Measurements from ENCODE around the gene ZNF511.

GRCh38 chr10:133316266-133316665, 7.6 kb downstream of the ZNF511 start:
- TF ChIP-seq, protein P1, sequence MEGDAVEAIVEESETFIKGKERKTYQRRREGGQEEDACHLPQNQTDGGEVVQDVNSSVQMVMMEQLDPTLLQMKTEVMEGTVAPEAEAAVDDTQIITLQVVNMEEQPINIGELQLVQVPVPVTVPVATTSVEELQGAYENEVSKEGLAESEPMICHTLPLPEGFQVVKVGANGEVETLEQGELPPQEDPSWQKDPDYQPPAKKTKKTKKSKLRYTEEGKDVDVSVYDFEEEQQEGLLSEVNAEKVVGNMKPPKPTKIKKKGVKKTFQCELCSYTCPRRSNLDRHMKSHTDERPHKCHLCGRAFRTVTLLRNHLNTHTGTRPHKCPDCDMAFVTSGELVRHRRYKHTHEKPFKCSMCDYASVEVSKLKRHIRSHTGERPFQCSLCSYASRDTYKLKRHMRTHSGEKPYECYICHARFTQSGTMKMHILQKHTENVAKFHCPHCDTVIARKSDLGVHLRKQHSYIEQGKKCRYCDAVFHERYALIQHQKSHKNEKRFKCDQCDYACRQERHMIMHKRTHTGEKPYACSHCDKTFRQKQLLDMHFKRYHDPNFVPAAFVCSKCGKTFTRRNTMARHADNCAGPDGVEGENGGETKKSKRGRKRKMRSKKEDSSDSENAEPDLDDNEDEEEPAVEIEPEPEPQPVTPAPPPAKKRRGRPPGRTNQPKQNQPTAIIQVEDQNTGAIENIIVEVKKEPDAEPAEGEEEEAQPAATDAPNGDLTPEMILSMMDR (conservative IDR thresholded peaks at IDR 0.05; ENCODE audit: low read length) = no peak
- TF ChIP-seq EZH2phosphoT487 (IDR thresholded peaks at IDR 0.05; ENCODE audit: borderline replicate concordance, low read depth, low read length) = no peak

All from OCI-LY7 (cell line).